Gastrocnemius medialis (tissue), 4 donors: ENCODE results near the gene LMO7.

Source experiments
- CTCF ChIP-seq, 5 experiments: fragments of 450-650 bp in 3 of 5; fragments of 200-600 bp in 2 of 5; sonication (generic) in 2 of 5; IDR thresholded peaks in 4 of 5; conservative IDR thresholded peaks in 1 of 5; 1 replicate in 4 of 5; 2 replicates in 1 of 5; pipeline ENCODE4 v1.5.1; 2016 to 2019; ENCODE audit warnings: antibody characterized with exemption in 5 of 5, mild to moderate bottlenecking in 3 of 5, moderate library complexity in 3 of 5
- POLR2A ChIP-seq, 2 donors: fragments of 450-650 bp; IDR thresholded peaks; one replicate each; pipeline ENCODE4 v1.6.1; 2017; ENCODE audit warnings: antibody characterized with exemption in 2 of 2, mild to moderate bottlenecking in 2 of 2, moderate library complexity in 2 of 2

- no peak for TF ChIP-seq CTCF (IDR thresholded peaks at IDR 0.05 in 4 of 5, conservative IDR thresholded peaks at IDR 0.05 in 1 of 5)
- TF ChIP-seq POLR2A (IDR thresholded peaks at IDR 0.05) = no peak
These were observed 260.1 kb downstream of the LMO7 start for GRCh38 chr13:75896271-75896670.
